NCI-H82 treated with DMSO at 0.1 percent for 48 hours (cell line): ENCODE measurements around the gene DMXL1.
A peak's percentile ranks its signal among the peaks of the same experiment; 100 is the strongest.

Source experiments
- DNase-seq: peaks from one replicate; lab custom pipeline; 2025; ENCODE audit not compliant: unreplicated experiment; lab: John Stamatoyannopoulos, UW

The DMXL1 gene

GRCh38 chr5:119268387-119269060, 197.6 kb downstream of the DMXL1 start:
- DNase-seq: peak; percentile 73

- no peak for DNase-seq
These were observed 198.4 kb downstream of the DMXL1 start for GRCh38 chr5:119269061-119269944.

GRCh38 chr5:119270121-119270565, 199.3 kb downstream of the DMXL1 start:
- DNase-seq: no peak

GRCh38 chr5:119270960-119271757, 200.3 kb downstream of the DMXL1 start:
- no peak for DNase-seq

- no peak for DNase-seq
These were observed 201.2 kb downstream of the DMXL1 start for GRCh38 chr5:119271758-119272730.

DNA sequence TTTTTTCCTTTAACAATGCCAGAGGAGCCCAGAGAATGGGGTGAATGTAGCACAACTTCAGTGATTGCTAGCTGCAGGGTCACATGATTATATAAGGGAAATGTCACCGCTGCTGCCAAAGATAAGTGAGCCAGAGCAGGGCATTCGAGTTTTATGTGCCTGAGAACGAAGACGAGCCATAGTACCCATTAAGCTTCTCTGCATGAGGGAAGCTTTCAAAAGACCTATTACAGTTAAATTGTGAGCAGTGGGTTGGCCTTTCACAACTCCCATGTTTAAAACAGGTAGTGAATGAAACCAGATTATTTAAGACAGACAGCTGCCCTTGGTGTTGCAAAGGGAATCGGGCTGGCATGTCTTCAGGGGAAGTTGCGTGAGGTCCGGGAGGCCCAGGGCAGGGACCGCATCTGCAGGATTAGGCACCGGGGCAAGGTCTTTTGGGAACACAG, 202.5 kb downstream of the DMXL1 start:
- DNase-seq: no peak

DNA sequence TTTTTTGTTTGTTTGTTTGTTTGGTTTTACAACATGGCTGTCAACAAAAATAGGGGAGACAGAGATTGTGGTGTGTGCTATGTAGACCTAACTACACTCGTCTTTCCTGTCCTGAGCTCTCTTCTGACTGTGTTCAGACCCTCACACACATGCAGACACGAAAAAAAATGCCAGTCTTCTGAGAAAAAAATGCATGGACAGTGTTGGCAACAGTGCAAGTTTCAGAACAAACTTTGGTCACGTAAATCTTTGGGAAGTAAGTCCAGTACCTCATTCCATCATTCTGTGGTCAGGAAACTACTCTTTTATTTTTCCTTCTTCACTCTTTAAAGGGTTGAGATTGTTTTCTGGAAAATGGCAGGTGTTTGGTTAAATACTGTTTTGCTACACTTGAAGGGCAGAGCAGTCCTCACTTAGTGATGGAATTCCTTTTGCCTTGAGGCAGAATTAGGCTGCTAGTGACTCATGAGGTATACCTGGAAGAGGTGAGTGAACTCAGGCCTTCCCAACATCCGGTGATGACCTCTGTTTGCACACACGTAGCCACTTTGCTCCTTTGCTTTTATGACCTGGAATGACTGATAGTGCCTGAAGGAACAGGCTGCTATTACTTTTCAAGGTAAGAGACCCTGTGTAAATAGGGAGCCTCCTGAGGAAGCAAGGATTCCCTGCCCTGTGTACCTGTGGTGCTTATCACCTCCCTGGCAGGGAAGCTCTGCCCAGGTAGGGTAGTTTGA, 203.3 kb downstream of the DMXL1 start:
- DNase-seq: no peak

- no peak for DNase-seq
These were observed 203.9 kb downstream of the DMXL1 start for GRCh38 chr5:119274767-119275130.

- no peak for DNase-seq
These were observed 204.3 kb downstream of the DMXL1 start for GRCh38 chr5:119275146-119275545.

DNA sequence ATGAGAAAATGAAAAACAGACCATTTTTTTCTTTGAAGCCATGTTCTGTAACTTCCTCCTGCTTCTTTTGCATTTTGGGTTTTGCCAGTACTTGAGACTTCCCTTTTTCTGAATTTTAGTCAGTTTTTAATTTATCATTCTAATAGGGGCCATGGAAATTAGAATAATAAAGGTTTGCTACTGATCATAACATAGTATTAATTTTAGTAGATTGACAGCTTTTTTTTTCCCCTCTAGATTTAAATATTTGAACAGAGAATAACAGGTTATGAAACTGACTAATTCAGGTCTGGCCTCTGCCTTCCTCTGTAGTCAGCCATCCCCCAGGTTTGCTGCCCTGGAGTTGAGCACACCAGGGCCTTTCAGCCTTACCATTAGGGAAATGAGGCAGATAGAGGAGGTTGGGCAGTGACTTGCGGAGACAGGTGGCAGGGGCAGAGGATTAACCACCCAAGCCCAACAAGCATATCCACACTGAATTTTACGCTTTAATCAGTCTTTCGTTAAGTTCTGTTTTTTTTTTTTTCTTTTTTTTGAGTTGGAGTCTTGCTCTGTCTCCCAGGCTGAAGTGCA, 204.8 kb downstream of the DMXL1 start:
- DNase-seq: no peak

- DNase-seq: no peak
These were observed 206.1 kb downstream of the DMXL1 start for GRCh38 chr5:119276978-119277377.

DNA sequence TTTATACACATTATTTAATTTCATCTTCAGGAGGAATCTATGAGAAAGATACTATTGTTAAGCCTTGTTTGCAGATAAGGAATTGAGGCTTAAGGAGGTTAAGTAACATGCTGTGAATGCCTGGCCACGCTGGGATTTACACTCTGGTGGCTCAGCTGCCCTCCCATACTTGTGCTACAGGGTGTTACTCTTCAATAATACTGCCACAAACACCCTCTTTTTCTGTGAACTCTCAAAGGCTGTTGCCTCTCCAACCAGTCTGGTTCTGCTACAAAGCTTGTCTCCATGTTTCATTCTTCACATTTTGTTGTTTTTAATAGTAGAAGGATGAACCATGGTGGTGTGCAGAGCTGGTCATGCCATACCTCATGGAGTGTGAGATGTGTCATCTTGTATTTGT, 208.2 kb downstream of the DMXL1 start:
- DNase-seq: no peak

DNA sequence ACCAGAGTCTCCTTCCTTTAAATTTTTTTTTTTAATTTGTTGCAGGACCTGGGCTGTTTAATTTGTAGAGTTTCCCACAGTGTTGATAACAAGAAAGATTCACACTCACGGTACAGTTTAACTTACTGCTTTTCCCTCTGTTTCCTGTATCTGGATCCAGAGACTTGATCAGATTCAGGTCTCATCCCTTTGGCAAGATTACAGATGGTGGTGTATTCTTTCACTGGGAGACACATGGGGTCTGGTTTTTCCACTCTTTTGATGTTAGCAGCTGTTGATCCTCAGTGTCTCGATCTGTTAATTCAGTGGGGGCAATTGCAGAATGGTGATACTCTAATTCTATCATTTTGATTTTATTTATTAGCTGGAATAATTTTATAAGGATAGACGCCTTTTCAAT, 209.5 kb downstream of the DMXL1 start:
- DNase-seq: no peak

GRCh38 chr5:119282628-119283027, 211.7 kb downstream of the DMXL1 start:
- DNase-seq: no peak

DNA sequence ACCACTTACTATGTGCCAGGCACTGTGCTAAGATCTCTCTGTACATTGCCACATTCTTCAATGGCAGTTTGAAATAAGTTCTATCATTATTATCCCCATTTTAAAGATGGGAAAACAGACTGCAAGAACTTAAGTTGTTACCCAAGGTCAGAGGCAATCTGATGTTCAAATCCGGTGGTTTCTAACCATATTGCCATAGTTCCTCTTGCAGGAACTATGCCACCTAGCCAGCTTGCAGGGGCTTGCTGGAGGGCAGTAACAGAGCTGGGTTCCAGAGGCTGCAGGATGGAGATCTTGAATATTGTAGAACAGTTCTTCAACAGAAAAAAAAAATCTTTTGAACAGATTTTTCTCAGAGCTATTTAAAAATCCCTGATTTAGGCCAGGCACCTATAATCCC, 213.1 kb downstream of the DMXL1 start:
- no peak for DNase-seq

- no peak for DNase-seq
These were observed 214.4 kb downstream of the DMXL1 start for GRCh38 chr5:119285070-119285916.

DNA sequence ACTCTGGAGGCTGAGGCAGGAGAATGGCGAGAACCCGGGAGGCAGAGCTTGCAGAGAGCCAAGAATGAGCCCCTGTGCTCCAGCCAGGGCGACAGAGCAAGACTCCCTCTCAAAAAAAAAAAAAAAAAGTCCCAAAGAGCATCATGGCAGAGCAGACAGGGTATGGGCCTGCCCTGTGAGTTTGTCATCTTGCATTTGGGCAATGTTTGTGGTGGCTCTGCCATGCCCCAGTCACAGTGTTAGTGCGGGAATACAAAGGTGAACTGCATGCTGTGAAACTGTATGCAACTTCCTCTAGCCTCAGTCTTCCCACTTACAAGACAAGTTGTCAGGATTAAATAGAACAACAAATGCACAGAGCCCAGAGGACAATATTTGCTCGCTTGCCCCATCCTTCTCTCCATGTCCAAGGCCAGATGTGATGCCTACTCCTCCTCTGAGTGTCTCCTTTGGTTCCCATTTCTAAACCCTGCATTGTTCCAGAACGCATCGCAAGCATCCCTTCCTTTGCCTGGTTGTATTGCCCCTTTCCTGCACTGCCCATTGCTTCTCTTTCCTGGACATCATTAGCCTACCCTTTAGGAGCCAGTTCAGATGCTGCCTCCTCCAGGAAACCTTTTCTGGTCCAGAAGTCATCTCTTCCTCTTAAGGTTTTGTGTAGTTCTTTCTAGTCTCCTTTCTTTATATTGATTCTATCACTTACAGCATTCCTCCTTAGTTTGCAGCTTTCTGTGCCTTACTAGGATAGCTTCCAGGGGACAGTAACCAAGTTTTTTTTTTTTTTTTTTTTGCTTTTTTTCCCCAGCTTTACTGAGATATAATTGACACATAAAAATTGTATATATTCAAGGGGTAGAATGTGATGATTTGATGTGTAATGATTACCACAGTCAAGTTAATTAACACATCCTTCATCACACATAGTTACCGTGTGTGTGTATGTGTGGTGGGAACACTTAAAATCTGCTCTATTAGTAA, 215.9 kb downstream of the DMXL1 start:
- DNase-seq: no peak
